Endodermal cell (in vitro differentiated cells): ENCODE data around the gene MLLT1. TPM values are rescaled to one million over a fixed set of nuclear protein-coding genes. Genes with fewer than 3 reads are reported as not detected.

Experiments used
- DNase-seq: peaks from one replicate; pipeline ENCODE4 v3.0.0-alpha.2; 2017
- H3K27ac ChIP-seq: 2 replicates; pipeline ENCODE4 v1.5.1; 2013; ENCODE audit warnings: mild to moderate bottlenecking, low read depth, low read length, moderate library complexity
- H3K27me3 ChIP-seq: 2 replicates; pipeline ENCODE4 v1.6.1; 2013; ENCODE audit warnings: mild to moderate bottlenecking, low read length, moderate library complexity; ENCODE audit not compliant: insufficient read depth, control insufficient read depth, poor library complexity, severe bottlenecking
- H3K36me3 ChIP-seq: 2 replicates; pipeline ENCODE4 v1.7.0; 2013; ENCODE audit warnings: mild to moderate bottlenecking, low read length, moderate library complexity; ENCODE audit not compliant: control insufficient read depth, insufficient read depth
- H3K4me1 ChIP-seq: one replicate; pipeline ENCODE4 v1.7.0; 2013; ENCODE audit warnings: low read length; ENCODE audit not compliant: control insufficient read depth, insufficient read depth
- H3K4me3 ChIP-seq: 2 replicates; pipeline ENCODE4 v1.5.1; 2013; ENCODE audit warnings: mild to moderate bottlenecking, low read length, moderate library complexity
- H3K9ac ChIP-seq: 2 replicates; pipeline ENCODE4 v1.6.1; 2013; ENCODE audit warnings: mild to moderate bottlenecking, low read length, moderate library complexity; ENCODE audit not compliant: poor library complexity, severe bottlenecking; ENCODE audit errors: extremely low read depth
- H3K9me3 ChIP-seq: 2 replicates; pipeline ENCODE4 v1.6.1; 2013; ENCODE audit warnings: mild to moderate bottlenecking, low read length, moderate library complexity; ENCODE audit not compliant: control insufficient read depth
- H3K27ac Mint-ChIP-seq: 2 replicates; pipeline ENCODE4 v1.8.0; 2020; ENCODE audit warnings: mixed read lengths
- H3K27me3 Mint-ChIP-seq: 2 replicates; pipeline ENCODE4 v1.8.0; 2021; ENCODE audit warnings: mild to moderate bottlenecking, mixed read lengths; ENCODE audit not compliant: insufficient read depth
- H3K36me3 Mint-ChIP-seq: 2 replicates; pipeline ENCODE4 v1.8.0; 2020; ENCODE audit warnings: low read depth, mixed read lengths
- H3K4me1 Mint-ChIP-seq: 2 replicates; pipeline ENCODE4 v1.8.0; 2020; ENCODE audit warnings: mixed read lengths
- H3K4me3 Mint-ChIP-seq: 2 replicates; pipeline ENCODE4 v1.8.0; 2020; ENCODE audit warnings: mild to moderate bottlenecking, moderate library complexity, mixed read lengths
- H3K9me3 Mint-ChIP-seq: 2 replicates; pipeline ENCODE4 v1.8.0; 2020; ENCODE audit warnings: mild to moderate bottlenecking, mixed read lengths
- CTCF ChIP-seq: fragments of 200-600 bp; sonication (generic); conservative IDR thresholded peaks from 2 replicates; pipeline ENCODE4 v1.5.0; 2021; ENCODE audit warnings: antibody characterized with exemption, mild to moderate bottlenecking
- WGBS, 2 experiments: methylation state at CpG; one replicate each; pipeline versions ENCODE4 v1.1.5 to v1.1.7; 2013; ENCODE audit warnings: missing lambda C conversion rate in 2 of 2, mixed read lengths in 1 of 2; ENCODE audit not compliant: insufficient coverage in 1 of 2, insufficient read length in 1 of 2; 5-methylcytosine and 5-hydroxymethylcytosine counted together
- total RNA-seq, 2 donors: library from RNA; stranded (reverse); fragmentation: NEBNext Ultra II Directional in 1 of 2; extraction: Animal tissue kit (Norgen Biotek cat#: 25700) in 1 of 2; gene quantifications; 2 replicates in 1 of 2; 3 replicates in 1 of 2; pipeline ENCODE4 v1.2.1, GENCODE V29; 2021

MLLT1 gene
- total RNA-seq, 2 donors from 2014 or later, result 50.1 to 51.8 TPM

DNA sequence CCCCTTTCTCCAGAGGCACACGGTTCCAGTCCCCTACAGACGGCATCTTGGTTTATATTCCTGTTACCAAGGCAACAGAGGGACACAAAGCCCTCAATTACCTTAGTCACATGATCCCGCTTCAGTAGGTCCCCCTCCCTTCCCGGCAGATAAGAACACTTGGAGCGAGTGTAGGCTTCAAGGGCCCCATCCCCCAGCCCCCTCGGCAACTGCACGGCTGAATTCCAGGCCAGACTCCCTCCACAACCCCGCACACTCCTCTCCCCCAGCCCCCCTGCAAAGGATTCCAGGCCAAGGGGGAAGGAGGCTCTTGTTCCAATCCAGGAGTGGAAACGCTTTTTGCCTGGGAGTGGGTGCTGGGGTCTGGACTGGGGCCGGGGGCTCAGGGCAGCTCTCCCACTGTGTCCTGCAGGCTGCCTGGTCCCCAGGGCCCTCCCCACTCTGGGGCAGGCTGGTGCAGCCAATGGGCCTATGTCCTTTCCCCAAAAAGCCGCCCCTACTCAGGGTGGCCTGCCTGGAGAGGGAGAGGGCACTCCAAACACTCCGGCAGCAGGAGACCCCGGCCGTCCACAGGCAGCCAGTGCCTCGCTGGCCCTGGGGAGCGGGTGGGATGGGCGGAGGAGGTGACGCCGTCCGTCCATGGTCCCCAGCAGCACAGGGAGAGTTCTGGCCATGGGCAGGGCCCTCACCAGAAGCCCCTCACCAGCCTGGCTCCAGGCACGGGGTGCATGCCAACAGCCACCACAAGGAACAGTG is 62.6 kb downstream of the MLLT1 start:
- Mint-ChIP-seq H3K4me3 (no peak overlapping the region), H3K27me3 (no peaks in the 10 kb centered on the region), H3K4me1 (peaks cover 5% of the 10 kb centered on the region), H3K27ac (peak overlapping the region; percentile 92), H3K36me3 (peaks cover 5% of the 10 kb centered on the region), H3K9me3 (no peaks in the 10 kb centered on the region)
- DNase-seq, result no peak
- Histone ChIP-seq H3K4me3 (no peak overlapping the region), H3K27ac (peak overlapping the region; percentile 95), H3K9ac (peak overlapping the region; percentile 60), H3K27me3 (no peaks in the 10 kb centered on the region), H3K4me1 (peaks cover 15% of the 10 kb centered on the region), H3K9me3 (no peaks in the 10 kb centered on the region), H3K36me3 (peaks cover 16% of the 10 kb centered on the region)
- WGBS, 2 experiments, result 63 to 73% methylated on average over 16 to 21 of the region's 21 CpGs
- no peak for TF ChIP-seq CTCF

DNA sequence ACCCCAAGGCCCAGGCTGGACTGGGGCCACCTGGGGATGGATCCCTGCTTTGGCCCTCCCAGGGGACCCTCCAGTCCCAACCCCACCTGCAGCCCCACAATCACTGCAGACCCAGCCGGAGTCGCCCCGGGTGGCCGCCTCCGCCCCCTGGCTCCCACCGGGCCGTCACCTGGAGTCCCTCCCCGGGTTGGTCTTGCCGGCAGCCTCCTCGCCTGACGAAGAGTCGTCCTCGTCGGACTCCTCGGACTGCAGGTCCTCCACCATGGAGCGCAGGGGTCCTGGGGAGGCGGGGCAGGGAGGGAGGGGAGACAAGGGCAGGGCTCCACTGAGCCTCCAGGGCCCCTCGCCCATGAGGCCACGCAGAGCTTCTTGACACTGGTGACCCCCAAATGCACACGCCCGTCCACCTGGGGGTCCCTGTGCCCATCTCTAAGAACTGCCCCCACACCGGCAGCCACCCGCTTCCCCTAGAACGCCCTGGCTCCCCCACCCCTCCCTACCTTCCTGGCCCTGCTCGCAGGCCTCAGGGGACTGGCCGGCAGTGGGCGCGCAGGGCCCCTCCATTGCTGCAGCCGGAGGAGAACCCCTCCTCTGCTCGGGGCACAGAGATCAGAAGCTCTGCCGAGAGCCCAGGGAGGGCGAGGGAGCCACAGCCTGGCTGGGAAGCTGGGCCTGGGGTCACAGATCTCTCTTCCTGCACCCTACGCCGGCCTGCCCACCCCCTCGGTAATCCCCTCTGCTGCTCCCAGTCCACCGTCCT is 63.4 kb downstream of the MLLT1 start:
- WGBS, 2 experiments, result 66 to 89% methylated on average over 12 to 36 of the region's 36 CpGs
- Mint-ChIP-seq H3K27ac (peak overlapping the region; percentile 92), H3K4me1 (peaks cover 5% of the 10 kb centered on the region), H3K4me3 (no peak overlapping the region), H3K36me3 (peaks cover 5% of the 10 kb centered on the region), H3K9me3 (no peaks in the 10 kb centered on the region), H3K27me3 (no peaks in the 10 kb centered on the region)
- no peak for DNase-seq
- H3K4me3 ChIP-seq, result no peak overlapping the region
- peak overlapping the region; percentile 60 for H3K9ac ChIP-seq
- no peaks in the 10 kb centered on the region for H3K9me3 ChIP-seq
- peak overlapping the region; percentile 95 for H3K27ac ChIP-seq
- H3K36me3 ChIP-seq, result peaks cover 12% of the 10 kb centered on the region
- no peaks in the 10 kb centered on the region for H3K27me3 ChIP-seq
- H3K4me1 ChIP-seq, result peaks cover 15% of the 10 kb centered on the region
- no peak for TF ChIP-seq CTCF

DNA sequence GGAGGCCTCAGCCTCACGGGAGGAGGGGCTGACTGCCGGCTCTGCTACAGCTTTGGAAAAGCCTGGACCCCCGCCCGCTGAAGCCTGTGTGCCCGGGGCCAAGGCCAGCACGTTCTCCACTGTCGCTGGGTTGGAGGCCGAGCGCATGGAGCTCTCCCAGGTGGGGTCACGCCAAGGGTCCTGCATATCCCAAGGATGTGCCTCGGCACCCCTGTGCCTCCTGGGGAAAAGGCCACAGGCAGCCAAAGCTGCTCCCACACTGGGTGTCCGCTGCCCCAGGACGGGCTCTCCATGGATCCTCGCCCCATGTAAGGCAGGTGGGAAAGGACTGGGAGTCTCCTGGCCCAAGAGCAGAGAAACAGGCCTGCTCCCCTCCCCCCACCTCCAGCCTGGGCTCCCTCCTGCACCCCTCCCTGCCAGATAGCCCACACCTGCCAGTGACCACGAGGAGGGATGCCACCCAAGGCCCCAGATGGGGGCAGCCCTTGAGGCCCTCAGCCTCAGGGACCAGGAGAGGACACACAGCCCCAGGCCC is 64.0 kb downstream of the MLLT1 start:
- H3K27ac ChIP-seq, result no peak overlapping the region
- H3K36me3 ChIP-seq, result peaks cover 10% of the 10 kb centered on the region
- Mint-ChIP-seq H3K4me1 (peaks cover 5% of the 10 kb centered on the region), H3K27me3 (no peaks in the 10 kb centered on the region), H3K9me3 (no peaks in the 10 kb centered on the region), H3K36me3 (peaks cover 5% of the 10 kb centered on the region), H3K27ac (no peak overlapping the region), H3K4me3 (no peak overlapping the region)
- no peak for TF ChIP-seq CTCF
- H3K9me3 ChIP-seq, result no peaks in the 10 kb centered on the region
- H3K4me3 ChIP-seq, result no peak overlapping the region
- peaks cover 15% of the 10 kb centered on the region for H3K4me1 ChIP-seq
- WGBS, 2 experiments, result 94 to 98% methylated on average over 10 to 15 of the region's 15 CpGs
- no peak for DNase-seq
- no peak overlapping the region for H3K9ac ChIP-seq
- no peaks in the 10 kb centered on the region for H3K27me3 ChIP-seq
